Suprapubic skin (tissue), 3 donors: Measurements from ENCODE around the gene KITLG.

Source experiments
- CTCF ChIP-seq, 2 donors: fragments of 200-600 bp in 1 of 2; fragments of 450-650 bp in 1 of 2; sonication (generic) in 1 of 2; IDR thresholded peaks; one replicate each; pipeline ENCODE4 v1.5.1; 2016 to 2019; ENCODE audit warnings: antibody characterized with exemption in 2 of 2, mild to moderate bottlenecking in 1 of 2, moderate library complexity in 1 of 2
- EP300 ChIP-seq: sonication (generic); formaldehyde crosslinking; IDR thresholded peaks from one replicate; pipeline ENCODE4 v1.6.1; 2017; ENCODE audit warnings: antibody characterized with exemption
- POLR2A ChIP-seq, 2 donors: fragments of 450-650 bp; IDR thresholded peaks; one replicate each; pipeline ENCODE4 v1.6.1; 2017; ENCODE audit warnings: antibody characterized with exemption in 2 of 2, mild to moderate bottlenecking in 2 of 2, moderate library complexity in 2 of 2

GRCh38 chr12:88590851-88591250 lies 10.6 kb upstream of the KITLG start:
- TF ChIP-seq EP300 (no peak), CTCF (IDR thresholded peaks at IDR 0.05) (no peak), POLR2A (IDR thresholded peaks at IDR 0.05) (no peak)
